ENCODE results near the gene CEP112. TPM values are rescaled to one million over a fixed set of nuclear protein-coding genes. Genes with fewer than 3 reads are reported as not detected.

Gene CEP112
- total RNA-seq, 4 donors from 2014 or later = 1.1 to 12.9 (median 9.1) TPM

GRCh38 chr17:66006654-66007053, 185.3 kb downstream of the CEP112 start:
- TF ChIP-seq EP300 (IDR thresholded peaks at IDR 0.05; ENCODE audit: low read depth) (no peak), POLR2AphosphoS5 (IDR thresholded peaks at IDR 0.05) (no peak), POLR2A (IDR thresholded peaks at IDR 0.05) (no peak), CTCF (IDR thresholded peaks at IDR 0.05) (no peak)
- peaks cover 0 to 4% (median 0%) of the 10 kb centered on the region in 4 donors for H3K4me1 ChIP-seq
- H3K27ac ChIP-seq = no peak overlapping the region
- no peak for DNase-seq
- 73 to 82% methylated on average over 3 to 4 of the region's 4 CpGs for WGBS, 2 donors (ENCODE audit: low coverage in 1 of 2)
- in situ Hi-C loops (cut with MboI; ENCODE audit: low pct_ligation_motif_present in 1 of 4, low pct_unique_long_range_greater_than_20kb in 1 of 4, low sequenced_read_pairs in 3 of 4) = no loop called here
- intact Hi-C loops (cut with DNase I; ENCODE audit: low total_unique reads) = no loop called here
- no peaks in the 10 kb centered on the region for H3K36me3 ChIP-seq
- H3K27me3 ChIP-seq = no peaks in the 10 kb centered on the region
- no peaks in the 10 kb centered on the region for H3K9me3 ChIP-seq
- no peak overlapping the region for H3K4me3 ChIP-seq

- no peak overlapping the region for H3K27ac ChIP-seq
- no peaks in the 10 kb centered on the region for H3K36me3 ChIP-seq
- no peaks in the 10 kb centered on the region for H3K27me3 ChIP-seq
- H3K4me1 ChIP-seq = peaks cover 0 to 4% (median 0%) of the 10 kb centered on the region in 4 donors
- no peak overlapping the region for H3K4me3 ChIP-seq
- 46 to 57% methylated on average over 1 of the region's 1 CpG for WGBS, 2 donors (ENCODE audit: low coverage in 1 of 2)
- in situ Hi-C loops (cut with MboI; ENCODE audit: low pct_ligation_motif_present in 1 of 4, low pct_unique_long_range_greater_than_20kb in 1 of 4, low sequenced_read_pairs in 3 of 4) = no loop called here
- no peak for DNase-seq
- intact Hi-C loops (cut with DNase I; ENCODE audit: low total_unique reads) = no loop called here
- TF ChIP-seq POLR2A (IDR thresholded peaks at IDR 0.05) (no peak), EP300 (IDR thresholded peaks at IDR 0.05; ENCODE audit: low read depth) (no peak), CTCF (IDR thresholded peaks at IDR 0.05) (no peak), POLR2AphosphoS5 (IDR thresholded peaks at IDR 0.05) (no peak)
- H3K9me3 ChIP-seq = no peaks in the 10 kb centered on the region
Measured at GRCh38 chr17:66002812-66003211, 189.1 kb downstream of the CEP112 start.

DNA sequence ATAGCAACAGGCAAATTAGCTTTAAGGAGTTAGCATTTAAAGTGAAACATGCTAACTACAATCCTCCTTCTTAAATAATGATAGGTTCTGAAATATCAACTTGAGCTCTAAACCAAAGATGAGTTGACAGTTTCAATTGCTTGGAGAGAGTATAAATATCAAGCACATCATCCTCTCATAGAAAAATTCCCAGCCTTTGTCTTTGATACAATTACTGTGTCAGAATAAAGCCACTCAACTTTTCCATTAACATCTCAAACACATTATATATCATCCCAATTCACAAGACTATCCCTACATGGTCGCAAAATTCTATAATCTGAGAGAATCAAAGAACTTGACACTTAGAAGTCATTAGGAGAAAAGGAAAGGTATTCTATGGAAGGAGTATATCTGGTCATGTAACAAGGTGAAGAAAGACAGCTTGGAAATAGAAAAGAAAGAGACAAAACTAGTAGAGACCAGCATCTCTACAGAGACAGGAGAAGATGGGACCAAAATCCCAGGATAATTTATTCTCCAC, 189.8 kb downstream of the CEP112 start:
- in situ Hi-C loops (cut with MboI; ENCODE audit: low pct_ligation_motif_present in 1 of 4, low pct_unique_long_range_greater_than_20kb in 1 of 4, low sequenced_read_pairs in 3 of 4) (no loop called here), intact Hi-C loops (cut with DNase I; ENCODE audit: low total_unique reads) (no loop called here)
- WGBS, 2 donors (ENCODE audit: low coverage in 1 of 2) = 97 to 100% methylated on average over 1 of the region's 1 CpG

GRCh38 chr17:66000216-66000615, 191.7 kb downstream of the CEP112 start:
- Histone ChIP-seq H3K27ac (no peak overlapping the region), H3K9me3 (no peaks in the 10 kb centered on the region), H3K27me3 (no peaks in the 10 kb centered on the region), H3K36me3 (no peaks in the 10 kb centered on the region), H3K4me3 (no peak overlapping the region), H3K4me1 (peaks cover 0 to 4% (median 0%) of the 10 kb centered on the region in 4 donors)
- TF ChIP-seq EP300 (IDR thresholded peaks at IDR 0.05; ENCODE audit: low read depth) (no peak), POLR2A (IDR thresholded peaks at IDR 0.05) (no peak), POLR2AphosphoS5 (IDR thresholded peaks at IDR 0.05) (no peak), CTCF (IDR thresholded peaks at IDR 0.05) (no peak)
- WGBS, 2 donors (ENCODE audit: low coverage in 1 of 2) = 68 to 83% methylated on average over 4 of the region's 4 CpGs
- in situ Hi-C loops (cut with MboI; ENCODE audit: low pct_ligation_motif_present in 1 of 4, low pct_unique_long_range_greater_than_20kb in 1 of 4, low sequenced_read_pairs in 3 of 4) (no loop called here), intact Hi-C loops (cut with DNase I; ENCODE audit: low total_unique reads) (no loop called here)
- no peak for DNase-seq

More for the DNA sequence above, 189.8 kb downstream of the CEP112 start:
- no peaks in the 10 kb centered on the region for H3K36me3 ChIP-seq
- no peak overlapping the region for H3K4me3 ChIP-seq
- H3K9me3 ChIP-seq = no peaks in the 10 kb centered on the region
- H3K27me3 ChIP-seq = no peaks in the 10 kb centered on the region
- DNase-seq = no peak
- no peak overlapping the region for H3K27ac ChIP-seq
- no peak for TF ChIP-seq EP300 (IDR thresholded peaks at IDR 0.05; ENCODE audit: low read depth)
- no peak for TF ChIP-seq POLR2AphosphoS5 (IDR thresholded peaks at IDR 0.05)
- TF ChIP-seq POLR2A (IDR thresholded peaks at IDR 0.05) = no peak
- no peak for TF ChIP-seq CTCF (IDR thresholded peaks at IDR 0.05)
- peaks cover 0 to 4% (median 0%) of the 10 kb centered on the region in 4 donors for H3K4me1 ChIP-seq
